Measurements from ENCODE around the gene STX4. TPM values are rescaled to one million over a fixed set of nuclear protein-coding genes. Genes with fewer than 3 reads are reported as not detected.

Gene STX4
- total RNA-seq, 1 experiment from 2014 or later = 66.7 TPM

- BruUV-seq (replicated peaks) = no TSS peak
- POLR2A ChIA-PET = no interaction called here
These were observed 29.6 kb upstream of the STX4 start for GRCh38 chr16:31003744-31004143.

GRCh38 chr16:31004658-31005057 lies 28.7 kb upstream of the STX4 start:
- no peak for TF ChIP-seq CTCF (IDR thresholded peaks at IDR 0.05; ENCODE audit: unreplicated experiment)
- POLR2A ChIA-PET = no interaction called here
- no TSS peak for BruUV-seq (replicated peaks)
- H3K9me3 Mint-ChIP-seq (ENCODE audit: unreplicated experiment) = no peaks in the 10 kb centered on the region
- H3K27ac Mint-ChIP-seq (ENCODE audit: low read depth, unreplicated experiment) = no peak overlapping the region
- peaks cover 11% of the 10 kb centered on the region for H3K27me3 Mint-ChIP-seq (ENCODE audit: insufficient read depth, unreplicated experiment)
- H3K36me3 Mint-ChIP-seq (ENCODE audit: insufficient read depth, unreplicated experiment) = no peaks in the 10 kb centered on the region
- intact Hi-C loops (cut with micrococcal nuclease) = no loop called here
- CTCF ChIA-PET = interaction anchor here (0.7 to 1.7 kb wide), 2 partner anchors 10 to 19 kb away, joined by 3 to 5 read pairs; partner anchors contain the start of gene HSD3B7
- no peak for DNase-seq (ENCODE audit: unreplicated experiment)
- H3K4me3 Mint-ChIP-seq (ENCODE audit: unreplicated experiment) = no peak overlapping the region
- H3K4me1 Mint-ChIP-seq (ENCODE audit: insufficient read depth, unreplicated experiment) = no peaks in the 10 kb centered on the region

More at GRCh38 chr16:31003744-31004143, 29.6 kb upstream of the STX4 start:
- no peak for DNase-seq (ENCODE audit: unreplicated experiment)
- TF ChIP-seq CTCF (IDR thresholded peaks at IDR 0.05; ENCODE audit: unreplicated experiment) = no peak
- CTCF ChIA-PET = interaction anchor here (0.5 to 1.7 kb wide), 4 partner anchors 9 to 131 kb away, joined by 3 to 5 read pairs (median 4); partner anchors contain the start of gene HSD3B7
- Mint-ChIP-seq H3K4me1 (ENCODE audit: insufficient read depth, unreplicated experiment) (no peaks in the 10 kb centered on the region), H3K27me3 (ENCODE audit: insufficient read depth, unreplicated experiment) (peaks cover 8% of the 10 kb centered on the region), H3K9me3 (ENCODE audit: unreplicated experiment) (no peaks in the 10 kb centered on the region), H3K36me3 (ENCODE audit: insufficient read depth, unreplicated experiment) (no peaks in the 10 kb centered on the region), H3K27ac (ENCODE audit: low read depth, unreplicated experiment) (no peak overlapping the region), H3K4me3 (ENCODE audit: unreplicated experiment) (no peak overlapping the region)
- intact Hi-C loops (cut with micrococcal nuclease) = no loop called here

- ChIA-PET CTCF (interaction anchor here (0.6 to 1.7 kb wide), 2 partner anchors 18 to 20 kb away, joined by 4 to 5 read pairs; partner anchors contain the start of gene HSD3B7), POLR2A (no interaction called here)
- Mint-ChIP-seq H3K27me3 (ENCODE audit: insufficient read depth, unreplicated experiment) (peaks cover 17% of the 10 kb centered on the region), H3K9me3 (ENCODE audit: unreplicated experiment) (no peaks in the 10 kb centered on the region), H3K27ac (ENCODE audit: low read depth, unreplicated experiment) (no peak overlapping the region), H3K4me3 (ENCODE audit: unreplicated experiment) (no peak overlapping the region), H3K36me3 (ENCODE audit: insufficient read depth, unreplicated experiment) (no peaks in the 10 kb centered on the region), H3K4me1 (ENCODE audit: insufficient read depth, unreplicated experiment) (no peaks in the 10 kb centered on the region)
- TF ChIP-seq CTCF (IDR thresholded peaks at IDR 0.05; ENCODE audit: unreplicated experiment) = no peak
- no peak for DNase-seq (ENCODE audit: unreplicated experiment)
- intact Hi-C loops (cut with micrococcal nuclease) = no loop called here
- no TSS peak for BruUV-seq (replicated peaks)
These were observed 27.8 kb upstream of the STX4 start for GRCh38 chr16:31005350-31006085.

- no peak overlapping the region for H3K4me3 Mint-ChIP-seq (ENCODE audit: unreplicated experiment)
- H3K36me3 Mint-ChIP-seq (ENCODE audit: insufficient read depth, unreplicated experiment) = no peaks in the 10 kb centered on the region
- POLR2A ChIA-PET = no interaction called here
- H3K4me1 Mint-ChIP-seq (ENCODE audit: insufficient read depth, unreplicated experiment) = no peaks in the 10 kb centered on the region
- CTCF ChIA-PET = no interaction called here
- BruUV-seq (replicated peaks) = no TSS peak
- no peak for TF ChIP-seq CTCF (IDR thresholded peaks at IDR 0.05; ENCODE audit: unreplicated experiment)
- H3K27me3 Mint-ChIP-seq (ENCODE audit: insufficient read depth, unreplicated experiment) = peaks cover 19% of the 10 kb centered on the region
- DNase-seq (ENCODE audit: unreplicated experiment) = no peak
- H3K27ac Mint-ChIP-seq (ENCODE audit: low read depth, unreplicated experiment) = no peak overlapping the region
- no peaks in the 10 kb centered on the region for H3K9me3 Mint-ChIP-seq (ENCODE audit: unreplicated experiment)
- intact Hi-C loops (cut with micrococcal nuclease) = no loop called here
These were observed 27.3 kb upstream of the STX4 start for GRCh38 chr16:31006086-31006385.
